Measurements from ENCODE around the gene COL9A3.

GRCh38 chr20:62797671-62798532, 18.9 kb upstream of the COL9A3 start:
- TF ChIP-seq POLR2A (IDR thresholded peaks at IDR 0.05; ENCODE audit: low read depth, low read length) (no peak), POLR2AphosphoS5 (IDR thresholded peaks at IDR 0.05; ENCODE audit: low read depth, low read length) (no peak), TAF1 (IDR thresholded peaks at IDR 0.05; ENCODE audit: borderline replicate concordance, low read depth, low read length) (no peak)

All from GM12892 (cell line).